Measurements from ENCODE around the gene C10orf67.

- TF ChIP-seq CTCF (IDR thresholded peaks at IDR 0.05) = no peak
- no peak for TF ChIP-seq POLR2A (IDR thresholded peaks at IDR 0.05)
These were observed 138.5 kb downstream of the C10orf67 start for GRCh38 chr10:23205972-23206642.
